GM18508 (cell line): Measurements from ENCODE around the gene SIRT1.
"Not testable (repeated sequence)": the region's sequence is repeated elsewhere in the genome, so short reads cannot be mapped to it uniquely, and the experiment has no call there.

Experiments
- ATAC-seq: cut with Tn5 transposase; IDR thresholded peaks from one replicate; pipeline ENCODE4 v1.9.1; 2021; ENCODE audit warnings: moderate number of reproducible peaks; ENCODE audit not compliant: insufficient read depth, unreplicated experiment

The SIRT1 gene

DNA sequence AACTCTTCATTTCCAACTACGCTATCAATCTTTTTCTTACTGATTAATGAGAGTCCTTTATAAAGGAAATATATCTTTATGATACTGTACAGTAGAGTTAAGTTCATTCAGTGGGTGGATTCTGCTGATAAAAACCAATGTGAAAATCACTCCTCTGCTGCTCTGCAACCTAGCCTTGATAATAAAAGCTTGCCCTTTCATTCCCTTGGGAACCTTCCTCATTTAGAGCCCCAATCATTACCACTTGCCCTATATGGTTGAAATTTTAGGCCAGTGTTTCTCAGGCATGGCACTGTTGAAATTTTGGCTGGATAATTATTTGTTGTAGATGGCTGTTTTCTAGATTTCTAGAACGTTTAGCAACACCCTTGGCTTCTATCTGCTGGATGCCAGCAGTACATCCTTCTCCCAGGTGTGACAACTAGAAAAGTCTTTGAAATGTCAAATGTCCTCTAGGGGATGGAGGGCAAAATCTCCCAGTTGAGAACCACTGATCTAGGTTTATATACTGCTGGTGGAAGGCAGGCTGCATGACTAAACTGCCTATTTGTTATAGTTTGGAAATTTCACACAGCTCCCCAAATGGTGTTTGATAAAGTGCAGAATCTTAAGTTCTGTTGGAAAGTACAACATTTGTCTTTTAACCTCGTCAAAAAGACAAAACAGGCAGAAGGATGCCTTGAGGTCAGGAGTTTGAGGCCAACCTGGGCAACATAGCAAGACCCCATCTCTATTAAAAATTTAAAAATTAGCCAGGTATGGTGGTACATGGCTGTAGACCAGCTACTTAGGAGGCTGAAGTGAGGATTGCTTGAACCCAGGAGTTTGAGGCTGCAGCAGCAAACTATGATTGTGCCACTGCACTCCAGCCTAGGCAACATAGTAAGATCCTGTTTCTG is 8.9 kb upstream of the SIRT1 start:
- ATAC-seq: no peak

- not testable (repeated sequence) for ATAC-seq
Measured at GRCh38 chr10:67877421-67877820, 7.0 kb upstream of the SIRT1 start.

DNA sequence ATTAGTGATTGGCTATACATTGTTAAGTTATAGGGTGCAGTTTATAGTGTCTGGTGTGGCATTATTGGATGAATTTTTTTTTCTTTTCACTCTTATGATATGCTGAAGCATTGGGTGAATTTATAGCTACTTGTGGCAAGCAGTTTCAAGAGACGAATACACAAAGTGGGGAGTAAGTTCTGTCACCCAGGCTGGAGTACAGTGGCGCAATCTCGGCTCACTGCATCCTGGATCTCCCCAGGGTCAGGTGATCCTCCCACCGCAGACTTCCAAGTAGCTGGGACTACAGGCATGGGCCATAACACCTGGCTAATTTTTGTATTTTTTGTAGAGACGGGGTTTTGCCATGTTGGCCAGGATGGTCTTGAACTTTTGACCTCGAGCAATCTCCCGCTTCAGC is 6.3 kb upstream of the SIRT1 start:
- no peak for ATAC-seq

DNA sequence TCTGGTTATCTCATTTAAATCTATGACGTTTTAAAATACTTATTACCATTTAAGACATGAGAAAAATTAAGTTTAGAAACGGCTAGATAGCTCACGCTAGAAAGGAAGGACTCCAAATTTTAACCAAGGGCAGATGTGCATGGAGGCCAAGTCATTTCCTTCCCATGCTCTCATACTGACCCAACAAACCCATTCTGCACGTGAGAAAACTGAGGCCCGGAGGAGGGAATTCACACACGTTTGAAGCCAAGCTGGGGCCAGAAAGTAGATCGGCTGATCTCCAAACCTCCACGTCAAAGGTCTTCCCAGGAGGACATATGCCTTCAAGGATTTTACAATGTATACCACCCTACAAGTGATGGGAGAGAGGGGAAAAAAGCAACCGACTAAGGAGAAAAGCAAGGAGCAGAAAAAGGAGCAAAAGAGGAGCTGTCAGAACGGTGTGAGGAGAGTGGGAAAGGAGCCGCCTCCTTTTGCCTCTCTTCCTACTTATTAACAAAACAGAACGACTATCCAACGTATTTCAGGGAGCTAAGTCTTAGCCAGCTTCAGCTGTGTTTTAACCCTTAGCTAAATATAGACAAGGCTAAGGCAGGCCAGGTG is 645 bp upstream of the SIRT1 start:
- ATAC-seq: no peak

DNA sequence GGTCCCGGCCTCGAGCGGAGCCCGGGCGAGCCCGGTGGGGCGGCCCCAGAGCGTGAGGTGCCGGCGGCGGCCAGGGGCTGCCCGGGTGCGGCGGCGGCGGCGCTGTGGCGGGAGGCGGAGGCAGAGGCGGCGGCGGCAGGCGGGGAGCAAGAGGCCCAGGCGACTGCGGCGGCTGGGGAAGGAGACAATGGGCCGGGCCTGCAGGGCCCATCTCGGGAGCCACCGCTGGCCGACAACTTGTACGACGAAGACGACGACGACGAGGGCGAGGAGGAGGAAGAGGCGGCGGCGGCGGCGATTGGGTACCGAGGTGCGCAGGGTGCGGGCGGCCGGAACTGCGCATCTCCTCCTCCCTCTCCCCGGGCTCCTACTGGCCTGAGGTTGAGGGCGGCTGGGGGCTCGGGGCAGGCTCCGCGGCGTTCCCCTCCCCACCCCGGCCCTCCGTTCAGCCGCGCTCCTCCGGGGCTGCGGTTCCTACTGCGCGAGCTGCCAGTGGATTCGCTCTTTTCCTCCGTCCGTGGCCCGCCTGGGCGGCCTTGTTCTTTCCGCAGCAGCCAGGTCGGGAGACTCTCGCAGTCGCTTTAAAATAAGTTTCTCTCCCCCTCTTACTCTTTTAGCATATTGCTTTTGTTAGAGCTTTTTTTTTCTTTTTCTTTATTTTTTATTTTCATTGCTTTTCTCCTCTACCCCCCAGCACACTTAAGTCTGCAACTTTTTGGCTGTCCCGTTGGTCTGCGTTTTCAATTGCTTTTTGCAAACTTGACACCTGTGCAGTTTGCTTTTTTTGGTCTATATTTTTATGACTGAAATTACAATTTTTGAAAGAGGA is 600 bp downstream of the SIRT1 start:
- ATAC-seq: peak; percentile 28

- no peak for ATAC-seq
Measured at GRCh38 chr10:67893637-67894036, 9.2 kb downstream of the SIRT1 start.

- ATAC-seq: no peak
Measured at GRCh38 chr10:67903581-67903980, 19.1 kb downstream of the SIRT1 start.

DNA sequence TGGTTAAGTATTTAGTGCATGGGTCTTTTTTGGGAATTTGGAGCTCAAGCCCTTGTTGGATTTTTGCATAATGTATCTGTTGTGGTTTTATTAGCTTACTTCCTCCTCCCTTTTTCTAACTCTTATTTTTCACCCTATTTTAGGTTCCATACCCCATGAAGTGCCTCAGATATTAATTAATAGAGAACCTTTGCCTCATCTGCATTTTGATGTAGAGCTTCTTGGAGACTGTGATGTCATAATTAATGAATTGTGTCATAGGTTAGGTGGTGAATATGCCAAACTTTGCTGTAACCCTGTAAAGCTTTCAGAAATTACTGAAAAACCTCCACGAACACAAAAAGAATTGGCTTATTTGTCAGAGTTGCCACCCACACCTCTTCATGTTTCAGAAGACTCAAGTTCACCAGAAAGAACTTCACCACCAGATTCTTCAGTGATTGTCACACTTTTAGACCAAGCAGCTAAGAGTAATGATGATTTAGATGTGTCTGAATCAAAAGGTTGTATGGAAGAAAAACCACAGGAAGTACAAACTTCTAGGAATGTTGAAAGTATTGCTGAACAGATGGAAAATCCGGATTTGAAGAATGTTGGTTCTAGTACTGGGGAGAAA is 28.0 kb downstream of the SIRT1 start:
- no peak for ATAC-seq

- no peak for ATAC-seq
Measured at GRCh38 chr10:67914777-67915340, 30.4 kb downstream of the SIRT1 start.

GRCh38 chr10:67917169-67917568 is 32.7 kb downstream of the SIRT1 start:
- no peak for ATAC-seq

GRCh38 chr10:67917679-67918078 is 33.2 kb downstream of the SIRT1 start:
- no peak for ATAC-seq

- no peak for ATAC-seq
Measured at GRCh38 chr10:67921065-67921464, 36.6 kb downstream of the SIRT1 start.

- no peak for ATAC-seq
Measured at GRCh38 chr10:67923551-67923950, 39.1 kb downstream of the SIRT1 start.

DNA sequence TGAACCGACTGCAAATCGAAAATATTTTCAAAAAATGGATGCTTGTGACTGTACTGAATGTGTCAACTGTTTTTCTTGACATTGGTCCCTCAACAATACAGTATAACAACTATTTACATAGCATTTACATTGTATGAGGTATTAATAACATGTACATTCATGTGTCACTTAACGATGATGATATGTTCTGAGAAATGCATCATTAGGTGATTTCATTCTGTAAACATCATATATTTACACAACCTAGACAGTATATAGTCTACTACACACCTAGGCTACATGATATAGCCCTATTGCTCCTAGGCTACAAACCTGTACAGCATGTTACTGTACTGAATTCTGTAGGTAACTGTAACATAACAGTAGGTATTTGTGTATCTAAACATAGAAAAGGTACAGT is 39.7 kb downstream of the SIRT1 start:
- ATAC-seq: no peak

DNA sequence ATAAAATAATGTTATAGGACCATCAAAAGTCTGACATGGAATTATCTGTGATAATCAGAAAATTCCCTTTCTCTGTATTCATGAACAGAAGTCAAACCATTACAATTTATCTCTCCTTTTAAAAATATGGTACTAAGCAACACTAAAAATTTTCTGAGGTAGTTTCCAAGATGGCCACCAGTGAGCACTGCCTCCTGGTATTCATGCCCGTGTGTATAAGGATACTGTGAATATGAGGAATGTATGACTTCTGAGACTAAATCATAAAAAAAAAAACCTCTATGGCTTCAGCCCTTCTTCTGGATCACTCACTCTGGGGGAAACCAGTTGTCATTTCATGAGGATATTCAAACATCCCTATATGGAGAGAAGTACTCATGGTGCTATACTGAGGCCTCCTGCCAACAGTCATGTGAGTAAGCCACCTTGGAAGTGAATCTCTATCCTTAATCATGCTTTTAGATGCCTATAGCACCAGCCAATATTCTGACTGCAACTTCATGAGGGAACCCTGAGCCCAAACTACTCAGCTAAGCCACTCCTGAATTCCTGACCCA is 41.1 kb downstream of the SIRT1 start:
- ATAC-seq: no peak

- no peak for ATAC-seq
Measured at GRCh38 chr10:67926951-67927350, 42.5 kb downstream of the SIRT1 start.

DNA sequence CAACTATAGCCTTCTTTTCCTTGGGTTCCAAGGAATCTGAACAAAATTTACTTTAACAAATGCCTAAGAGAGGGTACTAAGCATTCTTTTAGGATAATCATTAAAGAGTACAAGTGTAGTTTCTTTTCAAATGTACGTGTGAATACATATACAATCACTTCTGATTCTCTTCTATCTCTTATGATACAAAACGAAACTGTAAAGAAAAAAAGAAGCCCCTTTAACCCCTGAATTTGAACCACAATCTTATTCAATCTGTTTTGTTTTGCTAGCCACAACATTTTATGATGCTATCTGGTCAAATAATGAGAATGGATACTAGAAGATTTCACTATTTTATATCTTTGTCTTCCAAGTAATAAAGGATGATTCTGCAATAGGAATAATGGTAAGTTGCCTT is 48.7 kb downstream of the SIRT1 start:
- ATAC-seq: no peak

DNA sequence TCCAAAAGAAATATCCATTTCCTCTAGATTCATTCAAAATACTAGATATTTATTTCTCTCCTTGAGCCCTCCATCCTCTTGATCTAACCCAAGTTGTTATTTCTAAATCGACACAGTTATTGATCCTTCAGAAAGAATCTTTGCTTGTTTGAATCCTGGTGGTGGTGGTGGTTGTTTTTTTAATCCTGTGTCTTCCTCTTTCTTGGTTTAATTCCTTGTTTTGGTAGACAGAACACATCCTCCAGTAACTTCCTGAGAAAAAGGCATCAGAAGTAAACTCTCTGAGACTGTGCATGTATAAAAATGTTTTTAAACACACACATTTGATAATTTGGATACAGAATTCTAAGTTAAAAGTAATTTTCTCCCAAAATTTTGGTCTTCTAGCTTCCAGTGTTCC is 49.9 kb downstream of the SIRT1 start:
- ATAC-seq: no peak

- ATAC-seq: no peak
Measured at GRCh38 chr10:67935223-67935622, 50.8 kb downstream of the SIRT1 start.

GRCh38 chr10:67936416-67936815 is 52.0 kb downstream of the SIRT1 start:
- ATAC-seq: no peak
